H1 (cell line): ENCODE measurements around the gene ZBTB14. TPM values are rescaled to one million over a fixed set of nuclear protein-coding genes. Genes with fewer than 3 reads are reported as not detected.

Source experiments
- CTCF ChIA-PET: fragments of 300-600 bp; sonication (Branson Sonifier 250); formaldehyde crosslinking; loops from one replicate; lab custom pipeline; 2021; ENCODE audit not compliant: partially characterized antibody; lab: Charles Lee
- POLR2A ChIA-PET: fragments of 300-600 bp; sonication (Branson Sonifier 250); formaldehyde crosslinking; loops from one replicate; lab custom pipeline; 2021; ENCODE audit warnings: inconsistent platforms; ENCODE audit not compliant: partially characterized antibody; lab: Charles Lee
- DNase-seq, 2 experiments: peaks; one replicate each; pipeline versions ENCODE4 v3.0.0 to v3.0.0-alpha.2; 2010 to 2022; ENCODE audit warnings: low spot score in 2 of 2, low read depth in 1 of 2, mixed read lengths in 1 of 2
- FAIRE-seq: peaks from 2 replicates; lab custom pipeline; 2011; peaks lifted over from hg19 to GRCh38; lab: Jason Lieb, UNC
- H2AFZ ChIP-seq: 2 replicates; pipeline ENCODE4 v1.8.1; 2012; ENCODE audit warnings: low read length, inconsistent platforms
- H2AK5ac ChIP-seq: 2 replicates; pipeline ENCODE4 v1.6.1; 2013; ENCODE audit warnings: low read depth, low read length
- H2BK120ac ChIP-seq: replicated peaks from 2 replicates; pipeline ENCODE3; 2013; ENCODE audit warnings: low read depth, low read length, inconsistent platforms
- H2BK12ac ChIP-seq: 2 replicates; pipeline ENCODE4 v1.6.1; 2013; ENCODE audit warnings: low read depth, low read length
- H2BK15ac ChIP-seq: 2 replicates; pipeline ENCODE4 v1.6.1; 2013; ENCODE audit warnings: low read length
- H2BK20ac ChIP-seq: 2 replicates; pipeline ENCODE4 v1.6.1; 2013; ENCODE audit warnings: low read length
- H2BK5ac ChIP-seq: 2 replicates; pipeline ENCODE4 v1.6.1; 2013; ENCODE audit warnings: low read depth, low read length
- H3K14ac ChIP-seq: 2 replicates; pipeline ENCODE4 v1.6.1; 2013; ENCODE audit warnings: inconsistent platforms; ENCODE audit not compliant: insufficient read length
- H3K18ac ChIP-seq: 2 replicates; pipeline ENCODE4 v1.6.1; 2013; ENCODE audit warnings: low read length; ENCODE audit errors: extremely low read depth
- H3K23ac ChIP-seq: 2 replicates; pipeline ENCODE4 v1.6.1; 2013; ENCODE audit warnings: inconsistent platforms; ENCODE audit not compliant: insufficient read length
- H3K23me2 ChIP-seq: 2 replicates; pipeline ENCODE4 v1.6.1; 2013; ENCODE audit warnings: low read depth, low read length
- H3K27ac ChIP-seq: 2 replicates; pipeline ENCODE4 v1.6.1; 2011; ENCODE audit warnings: low read depth, low read length, inconsistent platforms
- H3K27me3 ChIP-seq, 4 experiments: replicated peaks in 1 of 4; 1 replicate in 1 of 4; 2 replicates in 3 of 4; pipeline versions ENCODE4 v1.6.1 to v1.8.1; 2011 to 2013; ENCODE audit warnings: low read length in 3 of 4, mild to moderate bottlenecking in 3 of 4, inconsistent platforms in 2 of 4, mixed read lengths in 2 of 4, moderate library complexity in 1 of 4; ENCODE audit not compliant: control insufficient read depth in 3 of 4, insufficient read depth in 3 of 4; ENCODE audit errors: extremely low read depth in 1 of 4
- H3K36me3 ChIP-seq, 4 experiments: 2 replicates each; pipeline versions ENCODE4 v1.6.1 to v1.8.1; 2011 to 2013; ENCODE audit warnings: mild to moderate bottlenecking in 4 of 4, low read length in 3 of 4, moderate library complexity in 2 of 4, control low read depth in 1 of 4, inconsistent platforms in 1 of 4; ENCODE audit not compliant: insufficient read depth in 4 of 4, control insufficient read depth in 2 of 4
- H3K4ac ChIP-seq: replicated peaks from 2 replicates; pipeline ENCODE3; 2013; ENCODE audit warnings: low read length, low read depth, mixed read lengths, inconsistent platforms; ENCODE audit not compliant: insufficient read length
- H3K4me1 ChIP-seq, 4 experiments: replicated peaks in 1 of 4; 1 replicate in 1 of 4; 2 replicates in 3 of 4; pipeline versions ENCODE4 v1.6.1 to v1.8.1; 2011 to 2013; ENCODE audit warnings: low read length in 3 of 4, inconsistent platforms in 2 of 4, mixed read lengths in 1 of 4; ENCODE audit not compliant: insufficient read depth in 4 of 4, control insufficient read depth in 3 of 4
- H3K4me2 ChIP-seq, 2 experiments: 2 replicates each; pipeline versions ENCODE4 v1.6.1 to v1.8.1; 2011 to 2013; ENCODE audit warnings: low read depth in 2 of 2, low read length in 2 of 2, control low read depth in 1 of 2, inconsistent platforms in 1 of 2, mild to moderate bottlenecking in 1 of 2; ENCODE audit not compliant: insufficient read depth in 1 of 2
- H3K4me3 ChIP-seq, 4 experiments: fragments of 200-600, 300-600 bp in 1 of 4; sonication (generic), shearing (Covaris generic), sonication (Bioruptor Twin) in 1 of 4; 2 replicates each; pipeline versions ENCODE4 v1.5.1 to v1.8.1; 2011 to 2016; ENCODE audit warnings: low read length in 4 of 4, low read depth in 3 of 4, control low read depth in 2 of 4, inconsistent platforms in 2 of 4, mild to moderate bottlenecking in 2 of 4, mixed read lengths in 1 of 4, moderate library complexity in 1 of 4; ENCODE audit not compliant: insufficient read depth in 2 of 4; ENCODE audit errors: extremely low read depth in 1 of 4
- H3K56ac ChIP-seq: replicated peaks from 2 replicates; pipeline ENCODE3; 2013; ENCODE audit warnings: low read depth, mild to moderate bottlenecking, mixed read lengths, low read length, inconsistent platforms; ENCODE audit not compliant: insufficient read length
- H3K79me1 ChIP-seq: 2 replicates; pipeline ENCODE4 v1.6.1; 2013; ENCODE audit warnings: low read depth, low read length, control low read depth
- H3K79me2 ChIP-seq, 2 experiments: 2 replicates each; pipeline versions ENCODE4 v1.6.1 to v1.8.1; 2012 to 2013; ENCODE audit warnings: low read length in 2 of 2, mild to moderate bottlenecking in 2 of 2, inconsistent platforms in 1 of 2; ENCODE audit not compliant: insufficient read depth in 2 of 2, control insufficient read depth in 1 of 2
- H3K9ac ChIP-seq, 4 experiments: replicated peaks in 1 of 4; 1 replicate in 1 of 4; 2 replicates in 3 of 4; pipeline versions ENCODE4 v1.6.1 to v1.8.1; 2011 to 2013; ENCODE audit warnings: low read depth in 3 of 4, low read length in 3 of 4, control low read depth in 2 of 4, mild to moderate bottlenecking in 2 of 4, moderate library complexity in 2 of 4, inconsistent platforms in 1 of 4; ENCODE audit errors: extremely low read depth in 1 of 4
- H3K9me3 ChIP-seq, 2 experiments: 2 replicates each; pipeline versions ENCODE4 v1.6.1 to v1.8.1; 2012 to 2013; ENCODE audit warnings: mild to moderate bottlenecking in 2 of 2, moderate library complexity in 2 of 2, control low read depth in 1 of 2, inconsistent platforms in 1 of 2, low read depth in 1 of 2, low read length in 1 of 2, mixed read lengths in 1 of 2; ENCODE audit not compliant: insufficient read depth in 2 of 2
- H4K20me1 ChIP-seq, 2 experiments: replicated peaks in 1 of 2; 2 replicates each; pipeline versions ENCODE3 to v1.8.1; 2011 to 2013; ENCODE audit warnings: inconsistent platforms in 2 of 2, low read length in 2 of 2, mild to moderate bottlenecking in 1 of 2; ENCODE audit not compliant: insufficient read depth in 2 of 2, control insufficient read depth in 1 of 2
- H4K5ac ChIP-seq: 2 replicates; pipeline ENCODE4 v1.6.1; 2013; ENCODE audit warnings: low read length, low read depth, mixed read lengths, inconsistent platforms; ENCODE audit not compliant: insufficient read length
- H4K8ac ChIP-seq: 2 replicates; pipeline ENCODE4 v1.8.0; 2013; ENCODE audit warnings: mild to moderate bottlenecking, moderate library complexity, low read length, inconsistent platforms; ENCODE audit not compliant: insufficient read depth; ENCODE audit errors: extremely low read depth
- H4K91ac ChIP-seq: replicated peaks from 2 replicates; pipeline ENCODE3; 2013; ENCODE audit warnings: low read length, mixed read lengths, inconsistent platforms; ENCODE audit not compliant: insufficient read length
- ASH2L ChIP-seq: fragments of 200-600, 300-600 bp; sonication (generic); IDR thresholded peaks from one replicate; pipeline ENCODE4 v1.7.1; 2017; ENCODE audit warnings: low read length
- GTF2F1 ChIP-seq: IDR thresholded peaks from 2 replicates; pipeline ENCODE4 v1.6.1; 2012; ENCODE audit warnings: low read depth, low read length, improper control_type of control experiment, borderline replicate concordance
- JUND ChIP-seq: IDR thresholded peaks from 2 replicates; pipeline ENCODE4 v1.6.1; 2011; ENCODE audit warnings: mild to moderate bottlenecking, improper control_type of control experiment, low read length
- KDM1A ChIP-seq: fragments of 200-600, 300-600 bp; sonication (generic); IDR thresholded peaks from 2 replicates; pipeline ENCODE4 v1.7.1; 2016; ENCODE audit warnings: mild to moderate bottlenecking, low read length, borderline replicate concordance
- POU5F1 ChIP-seq: IDR thresholded peaks from 2 replicates; pipeline ENCODE4 v1.6.1; 2011; ENCODE audit warnings: low read depth, mild to moderate bottlenecking, low read length, moderate library complexity
- SIN3A ChIP-seq, 2 experiments: IDR thresholded peaks in 1 of 2; conservative IDR thresholded peaks in 1 of 2; 2 replicates each; pipeline ENCODE4 v1.6.1; 2011 to 2012; ENCODE audit warnings: low read length in 2 of 2, improper control_type of control experiment in 1 of 2, low read depth in 1 of 2, mild to moderate bottlenecking in 1 of 2
- SIRT6 ChIP-seq: IDR thresholded peaks from one replicate; pipeline ENCODE4 v1.7.1; 2012; ENCODE audit warnings: low read length, inconsistent platforms
- SRF ChIP-seq: IDR thresholded peaks from 2 replicates; pipeline ENCODE4 v1.6.1; 2011; ENCODE audit warnings: mild to moderate bottlenecking, low read depth, low read length, moderate library complexity
- TAF7 ChIP-seq: optimal IDR thresholded peaks from 2 replicates; pipeline ENCODE3; 2011; ENCODE audit warnings: low read depth, mild to moderate bottlenecking, inconsistent platforms, low read length, moderate library complexity, borderline replicate concordance
- WGBS, 2 experiments: shearing (Covaris generic) in 1 of 2; methylation state at CpG; one replicate each; pipeline versions ENCODE4 v1.1.6 to v1.1.7; 2013 to 2015; ENCODE audit warnings: low lambda C conversion rate in 2 of 2, mixed read lengths in 2 of 2, inconsistent platforms in 1 of 2, low coverage in 1 of 2, missing lambda C conversion rate in 1 of 2; ENCODE audit not compliant: insufficient replicate concordance in 2 of 2, insufficient coverage in 1 of 2, insufficient read length in 1 of 2; ENCODE audit errors: extremely low coverage in 1 of 2, missing lambda C conversion rate in 1 of 2; 5-methylcytosine and 5-hydroxymethylcytosine counted together
- polyA plus RNA-seq, 7 experiments: library from polyadenylated mRNA; depleted of rRNA in 3 of 7; stranded (reverse) in 5 of 7; unstranded in 2 of 7; fragments of >200 nt in 5 of 7; fragments of 200-250 nt in 2 of 7; gene quantifications; 1 replicate in 5 of 7; 2 replicates in 1 of 7; 4 replicates in 1 of 7; pipeline versions ENCODE4 v1.2.1 to v1.2.3, GENCODE V29; 2011 to 2013; ENCODE audit warnings: missing spikeins in 2 of 7, mixed read lengths in 2 of 7
- total RNA-seq: library from RNA; stranded (reverse); fragmentation: NEBNext Ultra II Directional; extraction: Animal tissue kit (Norgen Biotek cat#: 25700); gene quantifications from 2 replicates; pipeline ENCODE4 v1.2.1, GENCODE V29; 2021
- TF ChIP-seq, protein P1 (sequence below), 3 experiments: IDR thresholded peaks; 1 replicate in 2 of 3; 2 replicates in 1 of 3; pipeline versions ENCODE4 v1.5.1 to v1.6.1; 2011; ENCODE audit warnings: low read length in 3 of 3, mild to moderate bottlenecking in 3 of 3, inconsistent platforms in 2 of 3, low read depth in 1 of 3, moderate library complexity in 1 of 3; ENCODE audit not compliant: insufficient read depth in 1 of 3; ENCODE audit errors: control extremely low read depth in 1 of 3
- TF ChIP-seq, protein P2 (sequence below): IDR thresholded peaks from 2 replicates; pipeline ENCODE4 v1.6.1; 2011; ENCODE audit warnings: low read depth, mild to moderate bottlenecking, low read length; ENCODE audit not compliant: insufficient read depth

The ZBTB14 gene
- total and polyA plus RNA-seq, 2 of the 8 experiments (the other 6 are each of a cell fraction or from before 2014, with no cell fraction given): 5.2 to 18.3 TPM

- Histone ChIP-seq H3K4me1 (peaks cover 0 to 5% (median 3%) of the 10 kb centered on the region in 4 experiments; a peak in 4 of 7 replicates), H4K5ac (no peak overlapping the region), H3K14ac (no peak overlapping the region), H3K4ac (no peak overlapping the region), H3K27me3 (no peaks in the 10 kb centered on the region; a peak in 1 of 7 replicates), H3K23ac (no peak overlapping the region), H2AK5ac (no peak overlapping the region), H2AFZ (no peak overlapping the region), H3K23me2 (peaks cover 14% of the 10 kb centered on the region), H3K79me2 (peaks cover 0 to 6% of the 10 kb centered on the region in 2 experiments; a peak in 1 of 4 replicates), H3K27ac (no peak overlapping the region), H3K9me3 (no peaks in the 10 kb centered on the region), H3K18ac (no peak overlapping the region), H2BK20ac (no peak overlapping the region), H3K36me3 (peaks cover 0 to 8% (median 0%) of the 10 kb centered on the region in 4 experiments; a peak in 3 of 8 replicates), H4K8ac (no peak overlapping the region), H4K91ac (no peak overlapping the region), H4K20me1 (no peaks in the 10 kb centered on the region), H3K4me2 (peak overlapping the region; percentile 90 to 98; a peak in 2 of 4 replicates), H2BK5ac (no peak overlapping the region), H3K56ac (no peak overlapping the region), H3K4me3 (peak overlapping the region in 2 of 4 experiments; percentile 77 to 89; a peak in 3 of 8 replicates), H2BK12ac (no peak overlapping the region), H2BK120ac (no peak overlapping the region), H3K9ac (peak overlapping the region in 1 of 4 experiments; percentile 44; a peak in 1 of 7 replicates), H3K79me1 (no peaks in the 10 kb centered on the region; the same call in 1 of the 2 replicates), H2BK15ac (no peak overlapping the region)
- ChIA-PET POLR2A (no interaction called here), CTCF (no interaction called here)
- DNase-seq (no peak), FAIRE-seq (no peak)
- 90% methylated on average over 4 of the region's 4 CpGs; no CpG with 5 or more reads in 1 of the 2 experiments for WGBS, 2 experiments
- TF ChIP-seq SIN3A (conservative IDR thresholded peaks at IDR 0.05 in 1 of 2, IDR thresholded peaks at IDR 0.05 in 1 of 2; ENCODE audit: low read depth in 1 of 2, low read length in 2 of 2) (no peak), TAF7 (no peak), SRF (no peak), POU5F1 (no peak), KDM1A (no peak), ASH2L (no peak), SIRT6 (no peak), JUND (no peak), GTF2F1 (no peak)
- TF ChIP-seq, protein P1, sequence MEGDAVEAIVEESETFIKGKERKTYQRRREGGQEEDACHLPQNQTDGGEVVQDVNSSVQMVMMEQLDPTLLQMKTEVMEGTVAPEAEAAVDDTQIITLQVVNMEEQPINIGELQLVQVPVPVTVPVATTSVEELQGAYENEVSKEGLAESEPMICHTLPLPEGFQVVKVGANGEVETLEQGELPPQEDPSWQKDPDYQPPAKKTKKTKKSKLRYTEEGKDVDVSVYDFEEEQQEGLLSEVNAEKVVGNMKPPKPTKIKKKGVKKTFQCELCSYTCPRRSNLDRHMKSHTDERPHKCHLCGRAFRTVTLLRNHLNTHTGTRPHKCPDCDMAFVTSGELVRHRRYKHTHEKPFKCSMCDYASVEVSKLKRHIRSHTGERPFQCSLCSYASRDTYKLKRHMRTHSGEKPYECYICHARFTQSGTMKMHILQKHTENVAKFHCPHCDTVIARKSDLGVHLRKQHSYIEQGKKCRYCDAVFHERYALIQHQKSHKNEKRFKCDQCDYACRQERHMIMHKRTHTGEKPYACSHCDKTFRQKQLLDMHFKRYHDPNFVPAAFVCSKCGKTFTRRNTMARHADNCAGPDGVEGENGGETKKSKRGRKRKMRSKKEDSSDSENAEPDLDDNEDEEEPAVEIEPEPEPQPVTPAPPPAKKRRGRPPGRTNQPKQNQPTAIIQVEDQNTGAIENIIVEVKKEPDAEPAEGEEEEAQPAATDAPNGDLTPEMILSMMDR (IDR thresholded peaks at IDR 0.05; ENCODE audit: control extremely low read depth in 1 of 3, insufficient read depth in 1 of 3, low read depth in 1 of 3, low read length in 3 of 3): no peak
- TF ChIP-seq, protein P2, sequence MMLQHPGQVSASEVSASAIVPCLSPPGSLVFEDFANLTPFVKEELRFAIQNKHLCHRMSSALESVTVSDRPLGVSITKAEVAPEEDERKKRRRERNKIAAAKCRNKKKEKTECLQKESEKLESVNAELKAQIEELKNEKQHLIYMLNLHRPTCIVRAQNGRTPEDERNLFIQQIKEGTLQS: no peak
Measured at GRCh38 chr18:5239447-5239846, 56.1 kb downstream of the ZBTB14 start.
